ENCODE data around the gene CEMP1.
"Not testable (repeated sequence)": the region's sequence is repeated elsewhere in the genome, so short reads cannot be mapped to it uniquely, and the experiment has no call there.

The CEMP1 gene, protein sequence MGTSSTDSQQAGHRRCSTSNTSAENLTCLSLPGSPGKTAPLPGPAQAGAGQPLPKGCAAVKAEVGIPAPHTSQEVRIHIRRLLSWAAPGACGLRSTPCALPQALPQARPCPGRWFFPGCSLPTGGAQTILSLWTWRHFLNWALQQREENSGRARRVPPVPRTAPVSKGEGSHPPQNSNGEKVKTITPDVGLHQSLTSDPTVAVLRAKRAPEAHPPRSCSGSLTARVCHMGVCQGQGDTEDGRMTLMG

DNA sequence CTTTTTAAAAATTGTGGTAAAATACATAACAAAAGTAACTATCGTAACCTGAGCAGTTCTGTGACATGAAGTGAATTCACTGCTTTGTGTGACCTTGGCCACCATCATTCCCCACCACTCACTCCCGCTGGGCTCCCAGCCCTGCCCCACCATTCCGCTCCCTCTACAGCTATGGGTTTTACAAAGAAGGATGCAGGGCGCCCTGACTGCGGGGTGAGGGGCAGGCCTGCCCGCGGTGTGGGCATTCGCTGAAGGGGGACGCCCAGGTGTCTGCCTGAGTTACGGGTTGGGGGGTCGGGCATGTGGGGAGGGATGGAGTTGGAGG is at the start of gene CEMP1:
Gene CEMP1 (minus strand): TSS at position 38 of the 325 bp plus-strand sequence. CDS start 335 bp downstream, outside the sequence.
- TF ChIP-seq, protein P1, sequence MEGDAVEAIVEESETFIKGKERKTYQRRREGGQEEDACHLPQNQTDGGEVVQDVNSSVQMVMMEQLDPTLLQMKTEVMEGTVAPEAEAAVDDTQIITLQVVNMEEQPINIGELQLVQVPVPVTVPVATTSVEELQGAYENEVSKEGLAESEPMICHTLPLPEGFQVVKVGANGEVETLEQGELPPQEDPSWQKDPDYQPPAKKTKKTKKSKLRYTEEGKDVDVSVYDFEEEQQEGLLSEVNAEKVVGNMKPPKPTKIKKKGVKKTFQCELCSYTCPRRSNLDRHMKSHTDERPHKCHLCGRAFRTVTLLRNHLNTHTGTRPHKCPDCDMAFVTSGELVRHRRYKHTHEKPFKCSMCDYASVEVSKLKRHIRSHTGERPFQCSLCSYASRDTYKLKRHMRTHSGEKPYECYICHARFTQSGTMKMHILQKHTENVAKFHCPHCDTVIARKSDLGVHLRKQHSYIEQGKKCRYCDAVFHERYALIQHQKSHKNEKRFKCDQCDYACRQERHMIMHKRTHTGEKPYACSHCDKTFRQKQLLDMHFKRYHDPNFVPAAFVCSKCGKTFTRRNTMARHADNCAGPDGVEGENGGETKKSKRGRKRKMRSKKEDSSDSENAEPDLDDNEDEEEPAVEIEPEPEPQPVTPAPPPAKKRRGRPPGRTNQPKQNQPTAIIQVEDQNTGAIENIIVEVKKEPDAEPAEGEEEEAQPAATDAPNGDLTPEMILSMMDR (IDR thresholded peaks at IDR 0.05; ENCODE audit: control insufficient read depth, insufficient read depth, low read depth, low read length, missing control alignments): no peak
- H3K4me3 ChIP-seq (ENCODE audit: control insufficient read depth, low read depth, low read length): peak within 1 kb of the TSS; percentile 83
- no peak for DNase-seq (ENCODE audit: low read depth)

DNA sequence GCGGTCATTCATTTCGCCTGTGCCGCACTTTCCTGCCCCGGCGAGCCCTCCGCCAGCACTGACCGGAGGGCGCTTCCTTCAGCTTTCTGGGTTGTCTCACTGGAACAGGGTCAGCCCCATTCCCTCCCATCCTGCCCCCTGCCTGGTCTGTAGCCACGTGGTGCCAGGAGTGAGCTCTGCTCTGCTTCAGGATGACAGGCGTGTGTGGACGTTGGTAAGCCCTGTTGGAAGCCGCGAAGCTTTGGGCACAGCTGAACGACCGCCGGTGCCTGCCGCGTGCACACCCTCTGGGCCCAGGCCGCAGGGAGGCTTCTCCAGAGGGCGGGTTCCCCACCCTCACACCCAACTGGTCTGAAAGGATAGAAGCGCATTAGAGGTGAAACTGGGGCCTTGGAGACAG is 49.6 kb upstream of the CEMP1 start:
- H3K4me3 ChIP-seq (ENCODE audit: control insufficient read depth, low read depth, low read length); DNase-seq (ENCODE audit: low read depth): not testable (repeated sequence)

DNA sequence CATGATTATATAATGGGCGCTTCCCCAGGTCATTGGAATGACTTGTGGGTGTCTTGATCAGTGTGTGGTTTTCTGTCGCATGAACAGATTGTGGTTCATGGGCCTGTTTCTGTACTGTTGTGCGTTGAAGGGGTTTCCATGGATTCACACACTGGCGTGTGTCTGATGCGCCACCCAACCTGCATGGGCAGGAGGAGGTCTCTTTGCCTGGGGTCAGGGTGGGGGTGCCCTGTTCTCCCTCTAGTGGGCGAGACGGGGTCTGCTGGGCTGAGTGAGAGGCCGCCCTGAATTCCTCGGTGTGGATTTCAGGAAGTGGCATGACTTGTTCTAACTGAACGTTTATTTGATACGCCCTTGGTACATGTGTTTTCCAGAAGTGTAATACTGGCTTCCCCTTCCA is 48.9 kb upstream of the CEMP1 start:
- not testable (repeated sequence) for H3K4me3 ChIP-seq (ENCODE audit: control insufficient read depth, low read depth, low read length); DNase-seq (ENCODE audit: low read depth)

DNA sequence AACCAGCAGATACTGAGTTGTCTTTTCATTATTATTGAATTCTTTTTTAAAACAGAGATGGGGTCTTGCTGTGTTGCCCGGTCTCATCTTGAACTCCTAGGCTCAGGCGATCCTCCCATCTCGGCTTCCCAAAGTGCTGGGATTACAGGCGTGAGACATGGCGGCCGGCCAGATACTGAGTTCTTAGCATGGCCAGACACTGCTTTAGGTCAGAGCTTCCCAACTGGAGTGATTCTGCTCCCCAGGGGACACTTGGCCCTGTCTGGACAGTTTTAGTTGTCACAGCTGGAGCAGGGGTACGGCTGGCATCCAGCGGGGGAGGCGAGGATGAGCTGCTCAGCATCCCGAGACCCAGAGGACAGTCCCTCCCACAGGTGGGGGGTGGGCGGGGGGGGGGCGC is 47.7 kb upstream of the CEMP1 start:
- H3K4me3 ChIP-seq (ENCODE audit: control insufficient read depth, low read depth, low read length); DNase-seq (ENCODE audit: low read depth): not testable (repeated sequence)

DNA sequence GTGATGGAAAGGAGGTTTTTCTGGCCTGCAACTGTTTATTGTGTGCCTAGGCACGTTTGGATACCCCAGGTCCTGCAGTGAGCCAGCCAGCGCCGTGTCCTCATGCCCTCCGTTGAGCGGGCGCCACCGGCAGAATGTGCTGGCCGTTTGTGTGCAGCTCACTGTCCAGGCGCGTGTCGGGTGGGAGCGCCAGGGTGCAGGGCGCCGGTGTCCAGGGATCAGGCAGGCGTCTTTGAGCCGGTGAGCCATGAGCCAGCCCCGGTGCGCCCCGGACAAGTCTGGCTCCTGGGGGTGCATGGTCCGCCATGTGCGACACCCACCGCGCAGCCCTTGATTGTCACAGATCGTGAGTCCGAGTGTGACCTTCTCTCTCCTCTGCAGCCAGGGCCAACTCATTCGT is 45.8 kb upstream of the CEMP1 start:
- DNase-seq (ENCODE audit: low read depth); H3K4me3 ChIP-seq (ENCODE audit: control insufficient read depth, low read depth, low read length): not testable (repeated sequence)

DNA sequence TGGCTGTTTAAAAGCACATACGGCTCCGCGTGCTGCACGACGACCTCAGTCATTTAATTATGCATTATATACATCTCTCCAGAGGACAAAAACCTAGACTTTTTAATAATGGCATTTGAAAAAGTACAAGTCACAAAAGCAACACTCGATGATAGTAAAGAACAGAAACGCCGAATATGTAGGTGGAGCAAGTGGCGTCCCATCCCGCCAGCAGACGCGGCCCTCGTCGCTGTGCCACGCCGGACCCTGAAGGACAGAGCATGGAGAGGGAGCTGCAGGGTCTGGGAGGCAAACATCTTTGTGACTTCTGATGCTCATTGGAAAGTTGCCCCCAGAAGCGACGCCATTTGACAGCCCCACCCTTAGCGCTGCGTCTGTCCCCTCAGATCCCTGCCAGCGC is 44.6 kb upstream of the CEMP1 start:
- not testable (repeated sequence) for DNase-seq (ENCODE audit: low read depth); H3K4me3 ChIP-seq (ENCODE audit: control insufficient read depth, low read depth, low read length)

DNA sequence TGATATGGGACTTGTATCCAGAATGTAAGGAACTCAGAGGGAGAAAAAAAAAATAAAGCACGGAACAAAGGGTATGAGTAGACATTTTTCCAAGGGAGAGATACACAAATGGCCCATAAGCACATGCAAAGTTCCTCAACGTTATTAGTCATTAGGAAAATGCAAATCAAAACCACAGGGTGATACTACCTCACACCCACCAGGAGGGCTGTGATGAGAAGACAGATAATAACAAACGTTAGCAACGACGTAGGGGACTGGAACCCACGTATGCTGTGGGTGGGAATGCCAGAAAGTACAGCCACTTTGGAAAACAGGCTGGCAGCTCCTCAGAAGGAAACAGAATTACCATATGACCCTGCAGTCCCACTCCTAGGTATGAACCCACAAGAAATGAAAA is 41.5 kb upstream of the CEMP1 start:
- H3K4me3 ChIP-seq (ENCODE audit: control insufficient read depth, low read depth, low read length); DNase-seq (ENCODE audit: low read depth): not testable (repeated sequence)

DNA sequence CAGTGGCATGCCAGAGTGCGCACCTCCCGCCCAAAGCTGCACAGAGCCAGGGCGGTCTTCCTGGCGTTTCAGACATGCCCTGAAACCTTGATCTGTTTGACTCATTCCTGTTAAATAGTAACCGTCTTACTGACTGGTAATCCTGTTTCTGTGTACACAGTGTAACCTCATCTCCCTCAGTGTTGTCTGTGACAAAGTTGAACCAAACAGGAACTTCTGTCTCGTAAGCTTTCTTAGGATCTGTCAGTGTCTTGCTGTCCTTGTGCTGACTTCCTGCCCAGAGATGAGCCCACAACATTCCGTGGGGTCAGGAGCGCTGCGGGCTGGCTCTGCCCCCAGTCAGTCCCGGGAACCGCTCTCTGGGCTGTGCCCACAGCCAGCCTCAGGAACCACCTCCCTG is 37.4 kb upstream of the CEMP1 start:
- not testable (repeated sequence) for DNase-seq (ENCODE audit: low read depth); H3K4me3 ChIP-seq (ENCODE audit: control insufficient read depth, low read depth, low read length)

DNA sequence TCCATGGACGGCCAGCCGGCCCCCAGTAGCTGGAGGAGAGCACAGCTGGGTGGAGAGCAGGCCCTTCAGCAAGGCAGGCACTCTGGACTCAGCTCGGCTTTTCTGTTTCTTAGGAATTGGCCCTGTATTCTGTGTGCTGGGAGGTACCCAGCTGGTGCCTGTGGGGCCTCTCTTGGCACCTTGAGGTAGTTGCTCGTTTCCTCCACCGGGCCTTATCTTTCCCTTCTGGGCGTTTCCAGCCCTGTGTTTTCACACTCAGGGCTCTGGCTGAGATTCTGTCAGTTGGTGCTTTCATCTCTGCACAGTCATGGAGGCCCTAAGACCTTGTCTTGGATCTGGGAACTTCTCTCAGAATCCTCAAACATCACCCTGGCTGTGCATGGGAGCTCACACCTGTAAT is 36.3 kb upstream of the CEMP1 start:
- H3K4me3 ChIP-seq (ENCODE audit: control insufficient read depth, low read depth, low read length); DNase-seq (ENCODE audit: low read depth): not testable (repeated sequence)

DNA sequence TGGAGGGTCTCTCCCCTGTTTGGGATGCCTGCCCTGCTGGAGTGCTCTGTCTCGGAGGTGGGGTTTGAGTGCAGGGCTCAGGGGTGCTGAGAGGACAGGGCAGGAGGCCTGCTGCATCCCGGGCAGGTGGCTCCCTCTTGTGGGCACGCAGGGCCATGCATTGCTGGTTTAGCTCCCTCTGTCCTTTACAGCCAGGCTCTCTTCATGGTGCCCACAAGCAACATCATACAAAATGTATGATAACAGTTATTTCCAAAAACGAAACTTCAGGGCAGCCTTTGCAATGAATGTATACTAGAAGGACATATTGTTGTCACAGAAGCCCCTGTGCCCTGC is 29.6 kb upstream of the CEMP1 start:
- not testable (repeated sequence) for H3K4me3 ChIP-seq (ENCODE audit: control insufficient read depth, low read depth, low read length); DNase-seq (ENCODE audit: low read depth)
- TF ChIP-seq, protein P1 (IDR thresholded peaks at IDR 0.05; ENCODE audit: control insufficient read depth, insufficient read depth, low read depth, low read length, missing control alignments): peak; percentile 39

DNA sequence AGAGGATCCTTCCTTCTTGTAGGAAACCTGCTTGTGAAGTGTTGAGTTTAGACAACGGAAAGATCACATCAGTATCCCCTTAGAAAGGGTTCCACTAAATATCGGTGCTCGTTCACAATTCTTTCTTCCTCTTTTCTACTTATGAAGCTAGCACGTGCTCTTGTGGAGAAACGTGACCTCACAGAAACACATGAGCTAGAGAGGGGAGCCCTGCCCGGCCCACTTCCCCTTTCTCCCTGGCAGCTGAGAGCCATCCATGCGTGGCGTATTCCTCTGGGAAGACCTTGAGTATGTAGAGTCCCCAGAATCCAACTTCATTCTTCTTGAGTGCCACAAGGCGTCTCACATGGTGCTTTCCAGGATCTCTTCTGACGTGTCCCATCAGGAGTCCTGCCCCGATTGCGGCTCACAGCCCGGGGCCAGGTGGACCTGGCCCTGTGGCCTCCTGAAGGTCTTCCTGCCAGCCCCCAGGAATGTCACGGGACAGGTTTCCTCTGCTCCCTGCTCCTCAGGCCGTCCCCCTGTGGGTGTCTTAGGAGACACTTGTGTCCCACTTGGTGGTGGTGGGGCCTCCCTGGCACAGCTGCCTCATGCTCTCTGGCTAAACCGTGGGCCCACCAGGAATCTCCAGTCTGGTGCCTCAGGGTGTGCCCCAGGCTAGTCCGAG is 29.1 kb upstream of the CEMP1 start:
- not testable (repeated sequence) for H3K4me3 ChIP-seq (ENCODE audit: control insufficient read depth, low read depth, low read length)

DNA sequence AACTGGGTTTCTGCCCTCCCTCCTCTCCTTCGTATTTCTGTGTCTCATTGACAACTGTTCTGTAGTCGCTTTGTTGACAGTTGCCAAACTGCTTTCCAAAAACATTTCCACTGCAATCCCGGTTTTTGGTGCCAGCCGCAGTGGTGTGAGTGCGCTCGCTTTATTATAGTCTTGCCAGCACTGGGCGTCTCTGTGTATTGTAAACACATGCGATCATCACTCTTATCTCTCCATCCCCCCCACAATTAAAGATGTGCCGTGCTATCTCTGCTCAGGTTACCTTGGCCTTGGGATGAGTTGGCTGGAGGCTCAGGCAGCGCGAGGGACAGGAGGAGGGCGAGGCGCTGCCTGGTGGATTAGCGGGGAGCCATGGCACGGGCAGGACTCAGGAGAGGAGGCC is 25.9 kb upstream of the CEMP1 start:
- not testable (repeated sequence) for H3K4me3 ChIP-seq (ENCODE audit: control insufficient read depth, low read depth, low read length); DNase-seq (ENCODE audit: low read depth)

More for the DNA sequence above, 29.1 kb upstream of the CEMP1 start:
- DNase-seq (ENCODE audit: low read depth): not testable (repeated sequence)

DNA sequence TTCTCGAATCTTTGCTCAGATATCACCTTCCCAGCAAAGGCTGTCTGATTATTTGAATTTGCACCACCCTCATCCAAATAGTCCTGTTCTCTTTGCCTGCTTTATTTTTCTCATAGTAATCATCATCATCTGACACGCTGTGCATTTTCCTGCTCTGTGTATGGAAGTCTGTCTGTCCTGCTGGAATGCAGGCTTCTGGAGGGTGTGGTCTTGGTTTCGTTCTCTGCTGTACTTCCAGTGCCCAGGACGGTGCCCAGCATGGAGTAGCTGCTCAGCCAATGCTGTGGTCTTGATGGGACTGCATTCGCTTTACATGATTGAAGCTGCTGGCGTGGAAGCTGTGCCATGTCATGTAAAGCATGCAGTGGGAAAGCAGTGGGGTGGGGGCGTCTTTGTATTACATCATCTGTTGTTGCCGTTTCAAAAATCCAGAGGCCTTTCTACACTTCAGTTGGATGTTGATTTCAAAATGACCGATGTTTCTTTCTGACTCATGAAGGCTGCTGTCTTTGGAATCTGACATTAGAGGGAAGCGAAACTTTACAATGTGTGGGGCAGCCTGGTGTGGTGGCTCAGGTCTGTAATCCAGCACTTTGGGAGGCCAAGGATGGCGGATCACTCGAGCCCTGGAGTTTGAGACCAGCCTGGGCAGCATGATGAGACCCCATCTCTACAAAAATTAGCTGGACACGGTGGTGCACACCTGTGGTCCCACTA is 23.7 kb upstream of the CEMP1 start:
- not testable (repeated sequence) for H3K4me3 ChIP-seq (ENCODE audit: control insufficient read depth, low read depth, low read length); DNase-seq (ENCODE audit: low read depth)
